ENCODE measurements around the gene NDUFA11.
"Not testable (repeated sequence)": the region's sequence is repeated elsewhere in the genome, so short reads cannot be mapped to it uniquely, and the experiment has no call there.

Gene NDUFA11

DNA sequence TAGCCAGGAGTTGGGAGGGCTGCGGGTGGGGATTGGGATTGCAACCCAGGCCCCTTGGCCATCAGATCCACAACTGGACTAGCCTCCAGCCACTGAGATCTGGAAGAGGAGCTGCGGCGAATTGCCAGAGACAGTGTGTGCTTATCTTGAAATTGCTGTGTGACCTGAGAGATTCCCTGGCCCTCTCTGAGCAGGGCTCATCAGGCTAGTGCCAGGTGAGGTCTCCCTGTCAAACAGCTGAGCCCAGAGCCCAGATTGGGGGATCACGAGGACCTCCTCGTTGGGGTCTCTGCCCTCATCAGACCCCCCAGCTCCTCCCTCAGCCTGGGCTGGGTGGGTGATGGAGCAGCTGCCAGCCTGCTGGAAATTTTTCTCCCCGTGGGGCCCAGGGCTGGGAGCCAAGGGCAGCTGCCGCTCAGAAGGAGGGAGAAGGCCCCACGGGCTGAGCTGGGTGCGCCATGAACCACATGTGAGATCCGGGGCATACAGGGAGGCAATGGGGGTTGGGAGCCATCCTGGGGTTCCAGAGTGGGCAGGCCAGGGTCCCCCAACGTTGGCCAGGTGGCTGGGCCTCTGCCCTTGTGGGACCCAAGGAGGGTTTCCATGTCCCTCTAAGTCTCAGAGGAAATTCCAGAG lies 40.4 kb downstream of the NDUFA11 start:
- peaks cover 5% of the 10 kb centered on the region for H3K27me3 Mint-ChIP-seq
- intact Hi-C loops (cut with micrococcal nuclease), result no loop called here
- no peak overlapping the region for H3K4me3 Mint-ChIP-seq
- no peak overlapping the region for H3K27ac Mint-ChIP-seq
- no peaks in the 10 kb centered on the region for H3K4me1 Mint-ChIP-seq (ENCODE audit: low read depth)
- no peaks in the 10 kb centered on the region for H3K9me3 Mint-ChIP-seq
- H3K36me3 Mint-ChIP-seq (ENCODE audit: low read depth), result no peaks in the 10 kb centered on the region

DNA sequence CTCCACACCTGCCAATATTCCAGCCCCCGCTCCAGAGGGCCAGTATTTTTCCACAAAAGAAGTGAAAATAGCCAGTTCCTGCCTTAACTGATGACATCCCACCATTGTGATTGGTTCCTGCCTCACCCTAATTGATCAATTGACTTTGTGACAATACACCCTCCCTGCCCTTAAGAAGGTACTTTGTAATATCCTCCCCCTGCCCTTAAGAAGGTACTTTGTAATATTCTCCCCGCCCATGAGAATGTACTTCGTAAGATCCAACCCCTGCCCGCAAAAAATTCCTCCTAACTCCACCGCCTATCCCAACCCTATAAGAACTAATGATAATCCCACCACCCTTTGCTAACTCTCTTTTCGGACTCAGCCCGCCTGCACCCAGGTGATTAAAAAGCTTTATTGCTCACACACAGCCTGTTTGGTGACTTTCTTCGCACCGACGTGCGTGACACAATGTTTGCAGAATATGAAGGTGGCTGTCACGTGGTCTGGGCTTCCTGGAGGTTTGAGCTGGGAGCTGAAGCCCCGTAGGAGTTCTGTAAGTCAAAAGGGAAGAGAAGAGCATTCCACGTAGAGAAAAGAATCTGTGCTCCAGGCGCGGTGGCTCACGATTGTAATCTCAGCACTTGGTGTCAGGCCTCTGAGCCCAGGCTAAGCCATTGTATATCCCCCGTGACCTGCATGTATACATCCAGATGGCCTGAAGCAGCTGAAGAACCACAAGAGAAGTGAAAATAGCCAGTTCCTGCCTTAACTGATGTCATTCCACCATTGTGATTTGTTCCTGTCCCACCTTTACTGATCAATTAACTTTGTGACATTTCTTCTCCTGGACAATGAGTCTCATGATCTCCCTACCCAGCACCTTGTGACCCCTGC lies 46.1 kb downstream of the NDUFA11 start:
- no peak overlapping the region for H3K4me3 Mint-ChIP-seq
- H3K27me3 Mint-ChIP-seq, result peaks cover 18% of the 10 kb centered on the region
- H3K4me1 Mint-ChIP-seq (ENCODE audit: low read depth), result no peaks in the 10 kb centered on the region
- intact Hi-C loops (cut with micrococcal nuclease), result no loop called here
- no peak overlapping the region for H3K27ac Mint-ChIP-seq
- no peaks in the 10 kb centered on the region for H3K36me3 Mint-ChIP-seq (ENCODE audit: low read depth)
- no peaks in the 10 kb centered on the region for H3K9me3 Mint-ChIP-seq

DNA sequence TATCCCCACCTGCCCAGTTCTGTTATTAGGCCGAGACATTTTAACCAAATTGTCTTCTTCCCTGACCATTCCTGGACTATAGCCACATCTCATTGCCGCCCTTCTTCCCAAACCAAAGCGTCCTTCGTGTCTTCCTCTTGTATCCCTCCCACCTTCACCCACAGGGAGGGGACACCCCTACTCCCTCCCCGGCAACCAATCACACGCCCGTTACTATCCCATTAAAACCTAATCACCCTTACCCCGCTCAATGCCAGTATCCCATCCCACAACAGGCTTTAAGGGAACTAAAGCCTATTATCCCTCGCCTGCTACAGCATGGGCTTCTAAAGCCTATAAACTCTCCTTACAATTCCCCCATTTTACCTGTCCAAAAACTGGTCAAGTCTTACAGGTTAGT lies 48.4 kb downstream of the NDUFA11 start:
- H3K36me3 Mint-ChIP-seq (ENCODE audit: low read depth); H3K4me1 Mint-ChIP-seq (ENCODE audit: low read depth); H3K27ac Mint-ChIP-seq; H3K4me3 Mint-ChIP-seq; intact Hi-C loops (cut with micrococcal nuclease); H3K9me3 Mint-ChIP-seq: not testable (repeated sequence)
- H3K27me3 Mint-ChIP-seq, result peaks cover 18% of the 10 kb centered on the region

DNA sequence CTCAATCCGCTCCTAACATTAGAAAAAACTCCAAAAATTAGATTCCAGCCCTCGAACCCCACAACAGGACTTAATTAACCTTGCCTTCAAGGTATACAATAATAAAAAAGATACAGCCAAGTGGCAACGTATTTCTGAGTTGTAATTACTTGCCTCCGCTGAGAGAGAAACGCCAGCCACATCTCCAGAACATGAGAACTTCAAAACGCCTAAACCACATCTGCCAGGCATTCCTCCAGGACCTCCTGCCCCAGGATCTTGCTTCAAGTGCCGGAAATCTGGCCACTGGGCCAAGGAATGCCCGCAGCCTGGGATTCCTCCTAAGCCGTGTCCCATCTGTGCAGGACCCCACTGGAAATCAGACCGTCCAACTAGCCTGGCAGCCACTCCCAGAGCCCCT lies 49.5 kb downstream of the NDUFA11 start:
- intact Hi-C loops (cut with micrococcal nuclease); H3K9me3 Mint-ChIP-seq; H3K4me1 Mint-ChIP-seq (ENCODE audit: low read depth); H3K27ac Mint-ChIP-seq; H3K4me3 Mint-ChIP-seq; H3K36me3 Mint-ChIP-seq (ENCODE audit: low read depth): not testable (repeated sequence)
- peaks cover 16% of the 10 kb centered on the region for H3K27me3 Mint-ChIP-seq

DNA sequence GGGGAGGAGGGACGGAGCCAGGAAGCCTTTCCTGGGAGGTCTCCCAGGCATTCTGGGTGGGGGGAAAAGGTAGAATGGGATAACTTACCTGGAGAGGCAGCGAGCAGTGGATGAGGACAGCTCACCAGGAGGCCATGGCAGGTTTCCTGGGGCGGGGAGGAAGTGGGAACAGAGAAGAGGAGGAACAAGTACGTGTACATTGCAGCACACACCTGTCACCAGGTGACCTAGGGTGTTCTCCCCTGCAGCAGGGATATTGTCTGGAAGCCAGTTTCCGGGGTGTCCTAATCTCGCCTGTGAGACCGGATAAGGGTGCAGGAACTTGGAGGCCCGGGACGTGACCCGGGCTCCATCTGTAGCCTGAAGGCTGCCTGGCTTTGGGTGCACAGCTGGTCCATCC lies 52.3 kb downstream of the NDUFA11 start, which contains the start of gene FUT3:
TSS of gene FUT3 (minus strand) at position 148 of the 400 bp plus-strand sequence.
- H3K27ac Mint-ChIP-seq, result no peak within 1 kb of the TSS
- H3K27me3 Mint-ChIP-seq, result peaks cover 14% of the 10 kb centered on the region

DNA sequence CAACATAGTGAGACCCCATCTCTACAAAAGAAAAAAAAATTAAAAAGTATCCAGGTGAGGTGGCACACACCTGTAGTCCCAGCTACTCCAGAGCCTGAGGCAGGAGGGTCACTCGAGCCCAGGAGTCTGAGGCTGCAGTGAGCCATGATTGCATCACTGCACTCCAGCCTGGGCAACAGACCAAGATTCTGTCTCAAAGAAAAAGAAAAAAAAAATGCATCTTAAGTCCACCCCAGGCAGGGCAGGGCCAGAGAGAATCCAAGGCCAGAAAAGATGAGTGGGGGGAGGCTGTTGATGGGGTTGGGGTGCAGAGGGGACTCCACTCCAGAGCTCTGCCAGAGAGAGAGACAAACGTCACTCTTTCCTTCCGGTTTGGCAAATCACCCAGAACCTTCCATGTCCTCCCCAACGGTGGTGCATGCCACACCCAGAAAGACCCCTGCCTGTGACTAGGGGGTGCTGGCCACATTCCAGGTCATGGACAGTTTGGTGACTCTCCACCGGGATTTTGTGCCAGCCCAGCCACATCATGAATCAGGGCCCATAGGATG lies 52.8 kb downstream of the NDUFA11 start:
- Mint-ChIP-seq H3K27ac (no peak overlapping the region), H3K27me3 (peaks cover 14% of the 10 kb centered on the region), H3K9me3 (no peaks in the 10 kb centered on the region), H3K4me1 (ENCODE audit: low read depth) (no peaks in the 10 kb centered on the region), H3K4me3 (no peak overlapping the region), H3K36me3 (ENCODE audit: low read depth) (no peaks in the 10 kb centered on the region)
- intact Hi-C loops (cut with micrococcal nuclease), result no loop called here

More for the DNA sequence above, 52.3 kb downstream of the NDUFA11 start, which contains the start of gene FUT3:
- no peaks in the 10 kb centered on the region for H3K36me3 Mint-ChIP-seq (ENCODE audit: low read depth)
- H3K4me3 Mint-ChIP-seq, result no peak within 1 kb of the TSS
- H3K4me1 Mint-ChIP-seq (ENCODE audit: low read depth), result no peaks in the 10 kb centered on the region
- H3K9me3 Mint-ChIP-seq, result no peaks in the 10 kb centered on the region
- intact Hi-C loops (cut with micrococcal nuclease), result no loop called here

DNA sequence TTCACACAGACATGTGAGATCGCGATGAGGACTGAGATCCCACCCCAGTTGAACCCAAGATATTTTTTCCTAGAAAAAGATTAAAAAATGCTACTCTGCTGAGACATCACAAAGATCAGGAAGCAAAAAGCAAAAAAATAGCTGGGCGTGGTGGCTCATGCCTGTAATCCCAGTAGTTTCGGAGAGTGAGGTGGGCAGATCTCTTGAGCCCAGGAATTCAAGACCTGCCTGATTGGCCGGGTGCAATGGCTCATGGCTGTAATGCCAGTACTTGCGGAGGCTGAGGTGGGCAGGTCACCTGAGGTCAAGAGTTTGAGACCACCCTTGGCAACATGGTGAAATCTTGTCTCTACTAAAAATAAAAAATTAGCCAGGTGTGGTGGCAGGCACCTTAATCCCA lies 53.4 kb downstream of the NDUFA11 start:
- H3K27ac Mint-ChIP-seq, result no peak overlapping the region
- intact Hi-C loops (cut with micrococcal nuclease), result no loop called here
- H3K27me3 Mint-ChIP-seq, result peaks cover 14% of the 10 kb centered on the region
- H3K4me3 Mint-ChIP-seq, result no peak overlapping the region
- no peaks in the 10 kb centered on the region for H3K9me3 Mint-ChIP-seq
- no peaks in the 10 kb centered on the region for H3K4me1 Mint-ChIP-seq (ENCODE audit: low read depth)
- H3K36me3 Mint-ChIP-seq (ENCODE audit: low read depth), result no peaks in the 10 kb centered on the region

DNA sequence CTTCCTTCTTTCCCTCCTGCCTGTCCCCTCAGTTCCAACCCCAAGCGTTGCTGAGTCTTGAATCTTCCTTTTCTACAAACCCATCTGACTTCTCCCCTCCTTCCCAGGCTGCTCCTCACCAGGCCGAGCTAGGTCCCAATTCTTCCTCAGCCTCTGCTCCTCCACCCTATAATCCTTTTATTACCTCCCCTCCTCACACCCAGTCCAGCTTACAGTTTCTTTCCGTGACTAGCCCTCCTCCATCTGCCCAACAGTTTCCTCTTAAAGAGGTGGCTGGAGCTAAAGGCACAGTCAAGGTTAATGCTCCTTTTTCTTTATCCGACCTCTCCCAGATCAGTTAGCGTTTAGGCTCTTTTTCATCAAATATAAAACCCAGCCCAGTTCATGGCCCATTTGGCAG lies 55.0 kb downstream of the NDUFA11 start:
- H3K4me1 Mint-ChIP-seq (ENCODE audit: low read depth); H3K36me3 Mint-ChIP-seq (ENCODE audit: low read depth); intact Hi-C loops (cut with micrococcal nuclease); H3K27ac Mint-ChIP-seq; H3K4me3 Mint-ChIP-seq; H3K9me3 Mint-ChIP-seq: not testable (repeated sequence)
- peaks cover 11% of the 10 kb centered on the region for H3K27me3 Mint-ChIP-seq

DNA sequence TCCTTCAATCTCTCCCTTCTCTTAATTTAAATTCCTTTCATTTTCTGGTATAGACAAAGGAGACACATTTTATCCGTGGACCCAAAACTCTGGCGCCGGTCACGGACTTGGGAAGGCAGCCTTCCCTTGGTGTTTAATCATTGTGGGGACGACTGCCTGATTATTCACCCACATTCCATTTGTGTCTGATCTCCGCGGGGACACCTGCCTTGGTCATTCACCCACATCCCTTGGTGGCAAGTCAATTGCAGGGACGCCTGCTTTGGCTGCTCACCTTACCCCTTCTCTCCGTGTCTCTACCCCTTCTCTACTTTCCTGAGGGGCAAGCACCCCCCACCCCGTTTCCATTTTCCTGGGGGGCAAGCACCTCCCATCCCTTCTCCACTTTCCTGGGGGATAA lies 55.7 kb downstream of the NDUFA11 start:
- H3K36me3 Mint-ChIP-seq (ENCODE audit: low read depth); H3K4me1 Mint-ChIP-seq (ENCODE audit: low read depth); H3K4me3 Mint-ChIP-seq; H3K9me3 Mint-ChIP-seq; H3K27ac Mint-ChIP-seq; intact Hi-C loops (cut with micrococcal nuclease); H3K27me3 Mint-ChIP-seq: not testable (repeated sequence)

All from dendritic cell treated with granulocyte-macrophage colony-stimulating factor and Interleukin-4, amounts not matched to agents 40 ng/mL and 50 ng/mL, for 4 days (primary cell).